Femur (tissue), 1 donor: ENCODE measurements around the gene GJB1.
"Not testable (repeated sequence)": the region's sequence is repeated elsewhere in the genome, so short reads cannot be mapped to it uniquely, and the experiment has no call there.

Source experiments
- DNase-seq: peaks from one replicate; pipeline ENCODE4 v3.0.0-alpha.2; 2017

Gene GJB1

GRCh38 chrX:71256856-71257255, 33.8 kb downstream of the GJB1 start:
- no peak for DNase-seq

DNA sequence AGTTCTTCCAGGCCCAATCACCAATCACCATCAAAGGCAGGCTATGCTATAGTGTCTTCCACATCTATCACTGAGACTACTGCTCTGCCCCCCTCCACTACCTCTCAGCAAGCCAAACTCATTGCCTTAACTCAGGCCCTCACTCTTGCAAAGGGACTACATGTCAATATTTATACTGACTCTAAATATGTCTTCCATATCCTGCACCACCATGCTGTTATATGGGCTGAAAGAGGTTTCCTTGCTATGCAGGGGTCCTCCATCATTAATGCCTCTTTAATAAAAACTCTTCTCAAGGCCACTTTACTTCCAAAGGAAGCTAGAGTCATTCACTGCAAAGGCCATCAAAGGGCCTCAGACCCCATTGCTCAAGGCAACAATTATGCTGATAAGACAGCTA, 45.6 kb downstream of the GJB1 start:
- DNase-seq, result not testable (repeated sequence)

DNA sequence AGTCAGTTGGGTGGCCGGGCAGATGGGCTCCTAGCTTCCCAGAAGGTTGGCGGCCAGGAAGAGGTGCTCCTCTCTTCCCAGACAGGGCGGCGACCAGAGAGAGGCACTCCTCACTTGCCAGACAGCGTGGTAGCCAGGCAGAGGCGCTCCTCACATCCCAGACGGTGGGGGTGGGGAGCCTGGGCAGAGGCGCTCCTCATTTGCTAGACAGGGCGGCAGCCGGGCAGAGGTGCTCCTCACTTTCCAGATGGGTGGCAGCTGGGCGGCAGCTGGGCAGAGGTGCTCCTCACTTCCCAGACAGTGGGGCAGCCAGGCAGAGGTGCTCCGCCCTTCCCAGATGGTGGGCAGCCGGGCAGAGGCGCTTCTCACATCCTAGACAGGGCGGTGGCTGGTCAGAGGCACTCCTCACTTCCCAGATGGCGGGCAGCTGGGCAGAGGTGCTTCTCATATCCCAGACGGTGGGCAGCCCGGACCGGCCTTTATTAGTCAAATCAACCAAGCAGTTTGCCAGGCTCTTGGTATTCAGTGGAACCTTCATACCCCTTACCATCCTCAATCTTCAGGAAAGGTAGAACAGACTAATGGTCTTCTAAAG, 46.9 kb downstream of the GJB1 start:
- no peak for DNase-seq

GRCh38 chrX:71272313-71272712, 49.3 kb downstream of the GJB1 start:
- not testable (repeated sequence) for DNase-seq
